Measurements from ENCODE around the gene JARID2. TPM values are rescaled to one million over a fixed set of nuclear protein-coding genes. Genes with fewer than 3 reads are reported as not detected.
A peak's percentile ranks its signal among the peaks of the same experiment; 100 is the strongest.

JARID2 gene
- total RNA-seq, 1 donor from 2014 or later, result 43.9 TPM

GRCh38 chr6:15301179-15302006 lies 55.5 kb downstream of the JARID2 start:
- H3K4me1 Mint-ChIP-seq (ENCODE audit: unreplicated experiment), result peaks cover 64% of the 10 kb centered on the region
- no peaks in the 10 kb centered on the region for H3K27me3 Mint-ChIP-seq
- TF ChIP-seq CTCF (conservative IDR thresholded peaks at IDR 0.05), result no peak
- H3K4me3 Mint-ChIP-seq, result peak overlapping the region; percentile 10
- no peaks in the 10 kb centered on the region for H3K9me3 Mint-ChIP-seq
- DNase-seq (ENCODE audit: extremely low spot score, unreplicated experiment), result no peak
- peaks cover 5% of the 10 kb centered on the region for H3K36me3 Mint-ChIP-seq
- peak overlapping the region; percentile 40 for H3K27ac Mint-ChIP-seq

GRCh38 chr6:15303162-15303919 lies 57.5 kb downstream of the JARID2 start:
- H3K4me1 Mint-ChIP-seq (ENCODE audit: unreplicated experiment), result peaks cover 65% of the 10 kb centered on the region
- no peak for DNase-seq (ENCODE audit: extremely low spot score, unreplicated experiment)
- H3K27ac Mint-ChIP-seq, result peak overlapping the region; percentile 44

GRCh38 chr6:15303920-15304291 lies 58.0 kb downstream of the JARID2 start:
- peak overlapping the region; percentile 44 for H3K27ac Mint-ChIP-seq
- H3K27me3 Mint-ChIP-seq, result no peaks in the 10 kb centered on the region
- H3K36me3 Mint-ChIP-seq, result peaks cover 5% of the 10 kb centered on the region
- no peak overlapping the region for H3K4me3 Mint-ChIP-seq
- no peaks in the 10 kb centered on the region for H3K9me3 Mint-ChIP-seq
- TF ChIP-seq CTCF (conservative IDR thresholded peaks at IDR 0.05), result no peak
- H3K4me1 Mint-ChIP-seq (ENCODE audit: unreplicated experiment), result peaks cover 71% of the 10 kb centered on the region
- no peak for DNase-seq (ENCODE audit: extremely low spot score, unreplicated experiment)

More at GRCh38 chr6:15303162-15303919, 57.5 kb downstream of the JARID2 start:
- no peaks in the 10 kb centered on the region for H3K27me3 Mint-ChIP-seq
- no peak overlapping the region for H3K4me3 Mint-ChIP-seq
- peaks cover 5% of the 10 kb centered on the region for H3K36me3 Mint-ChIP-seq
- no peaks in the 10 kb centered on the region for H3K9me3 Mint-ChIP-seq
- TF ChIP-seq CTCF (conservative IDR thresholded peaks at IDR 0.05), result no peak

GRCh38 chr6:15304337-15305042 lies 58.6 kb downstream of the JARID2 start:
- H3K4me3 Mint-ChIP-seq, result peak overlapping the region; percentile 26
- no peak for TF ChIP-seq CTCF (conservative IDR thresholded peaks at IDR 0.05)

GRCh38 chr6:15305496-15305895 lies 59.6 kb downstream of the JARID2 start:
- no peaks in the 10 kb centered on the region for H3K9me3 Mint-ChIP-seq
- no peaks in the 10 kb centered on the region for H3K27me3 Mint-ChIP-seq
- peak overlapping the region; percentile 16 for H3K4me3 Mint-ChIP-seq
- no peak for DNase-seq (ENCODE audit: extremely low spot score, unreplicated experiment)
- TF ChIP-seq CTCF (conservative IDR thresholded peaks at IDR 0.05), result no peak
- H3K27ac Mint-ChIP-seq, result peak overlapping the region; percentile 6
- H3K36me3 Mint-ChIP-seq, result peaks cover 5% of the 10 kb centered on the region
- peaks cover 71% of the 10 kb centered on the region for H3K4me1 Mint-ChIP-seq (ENCODE audit: unreplicated experiment)

More at GRCh38 chr6:15304337-15305042, 58.6 kb downstream of the JARID2 start:
- DNase-seq (ENCODE audit: extremely low spot score, unreplicated experiment), result no peak
- Mint-ChIP-seq H3K4me1 (ENCODE audit: unreplicated experiment) (peaks cover 70% of the 10 kb centered on the region), H3K27ac (peak overlapping the region; percentile 5), H3K9me3 (no peaks in the 10 kb centered on the region), H3K27me3 (no peaks in the 10 kb centered on the region), H3K36me3 (peaks cover 5% of the 10 kb centered on the region)
